GM18861 (cell line): ENCODE measurements around the gene SYNE1.
"Not testable (repeated sequence)": the region's sequence is repeated elsewhere in the genome, so short reads cannot be mapped to it uniquely, and the experiment has no call there.

ENCODE experiments used
- ATAC-seq: cut with Tn5 transposase; IDR thresholded peaks from one replicate; pipeline ENCODE4 v1.9.1; 2021; ENCODE audit not compliant: unreplicated experiment

SYNE1 gene

DNA sequence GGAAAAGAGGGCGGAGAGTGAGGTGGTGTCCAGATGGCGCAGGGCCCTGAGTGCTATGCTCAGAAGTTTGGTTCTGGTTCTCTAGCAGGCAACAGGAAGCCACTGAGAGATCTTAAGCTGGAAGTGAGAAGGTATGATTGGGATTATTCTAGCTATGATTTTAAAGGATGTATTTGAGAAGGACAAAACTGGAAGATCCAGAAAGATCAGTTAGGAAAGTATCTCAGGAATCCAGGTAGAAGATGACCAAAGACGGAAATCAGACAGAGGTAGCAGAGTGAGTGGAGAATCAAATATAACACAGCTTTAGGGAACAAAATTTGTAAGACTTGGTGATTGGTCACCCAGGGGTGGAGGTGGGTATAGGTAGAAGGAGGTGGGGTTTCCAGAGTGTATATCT, 5.8 kb downstream of the SYNE1 start:
- ATAC-seq, result no peak

DNA sequence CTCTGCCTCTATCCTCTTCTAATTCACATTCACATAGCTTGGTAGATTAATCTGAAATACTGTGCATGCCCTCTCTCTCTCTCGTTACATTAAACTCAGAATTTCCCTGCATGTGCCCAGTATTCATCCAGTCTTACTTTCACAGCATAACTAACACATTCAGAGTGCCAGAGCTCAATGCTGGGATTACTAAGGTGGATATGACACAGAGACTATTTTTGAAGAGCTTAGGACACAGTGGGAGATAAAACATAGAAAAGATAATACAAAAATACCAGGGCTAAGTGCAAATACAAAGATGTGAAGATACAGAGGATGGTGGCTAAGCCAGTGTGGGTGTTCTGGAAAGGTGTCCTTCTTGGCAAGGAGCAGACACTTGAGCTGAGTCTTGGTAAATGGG, 6.3 kb downstream of the SYNE1 start:
- no peak for ATAC-seq

DNA sequence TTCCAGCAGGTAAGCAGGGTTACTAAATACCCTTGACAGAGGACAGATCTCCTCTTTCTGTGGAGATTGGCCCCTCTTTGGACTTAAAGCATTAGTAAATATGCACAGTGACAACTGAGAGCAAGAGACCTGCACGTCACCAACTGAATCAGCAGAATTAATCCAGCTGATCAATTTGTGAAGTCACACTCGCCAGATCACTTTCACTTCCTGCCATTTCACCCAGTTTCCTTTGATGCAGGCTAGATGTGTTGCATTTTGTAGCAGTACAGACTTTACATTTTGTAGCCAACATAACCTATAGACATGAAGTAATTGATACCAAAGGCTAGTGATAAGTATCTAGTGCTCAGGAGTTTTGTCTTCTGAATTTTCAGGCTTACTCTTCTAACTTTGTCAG, 11.9 kb downstream of the SYNE1 start:
- ATAC-seq, result no peak

DNA sequence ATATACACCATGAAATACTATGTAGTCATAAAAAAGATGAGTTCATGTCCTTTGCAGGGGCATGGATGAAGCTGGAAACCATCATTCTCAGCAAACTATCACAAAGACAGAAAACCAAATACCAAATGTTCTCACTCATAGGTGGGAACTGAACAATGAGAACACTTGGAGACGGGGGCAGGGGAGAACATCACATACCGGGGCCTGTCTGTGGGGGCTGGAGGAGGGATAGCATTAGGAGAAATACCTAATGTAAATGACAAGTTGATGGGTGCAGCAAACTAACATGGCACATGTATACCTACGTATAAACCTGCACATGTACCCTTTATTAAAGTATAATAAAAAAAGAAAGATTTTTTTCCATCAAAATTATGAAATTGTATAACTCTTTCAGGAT, 22.4 kb downstream of the SYNE1 start:
- ATAC-seq, result not testable (repeated sequence)

DNA sequence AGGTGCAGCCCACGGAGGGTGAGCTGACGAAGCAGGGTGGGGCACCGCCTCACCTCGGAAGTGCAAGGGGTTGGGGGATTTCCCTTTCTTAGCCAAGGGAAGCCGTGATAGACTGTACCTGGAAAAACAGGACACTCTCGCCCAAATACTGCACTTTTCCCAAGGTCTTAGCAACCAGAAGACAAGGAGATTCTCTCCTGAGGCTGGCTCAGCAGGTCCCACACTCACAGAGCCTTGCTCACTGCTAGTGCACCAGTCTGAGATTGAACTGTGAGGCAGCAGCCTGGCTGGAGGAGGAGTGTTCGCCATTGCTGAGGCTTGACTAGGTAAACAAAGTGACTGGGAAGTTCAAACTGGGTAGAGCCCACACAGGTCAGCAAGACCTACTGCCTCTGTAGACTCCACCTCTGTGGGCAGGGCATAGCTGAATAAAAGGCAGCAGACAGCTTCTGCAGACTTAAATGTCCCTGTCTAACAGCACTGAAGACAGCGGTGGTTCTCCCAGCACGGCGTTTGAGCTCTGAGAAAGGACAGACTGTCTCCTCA, 28.0 kb downstream of the SYNE1 start:
- ATAC-seq, result no peak

DNA sequence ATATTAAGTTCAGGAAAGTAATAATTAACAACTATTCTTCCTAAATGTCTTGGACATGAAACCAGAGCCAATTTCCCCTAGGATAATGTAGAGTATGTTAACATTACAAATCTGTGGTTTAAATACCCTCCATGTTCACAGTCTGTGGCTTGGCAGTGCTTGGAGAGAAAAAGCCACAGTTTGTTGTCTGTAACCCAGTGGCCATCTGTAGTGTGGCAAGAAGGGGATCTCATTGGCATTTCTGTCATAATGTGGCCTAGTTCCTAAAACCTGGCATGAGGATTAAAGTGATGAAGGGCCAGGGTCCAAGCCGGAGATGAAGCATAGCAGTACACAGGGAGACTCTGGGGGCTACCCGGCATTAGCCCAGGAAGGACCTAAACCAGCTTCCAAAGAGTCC, 31.2 kb downstream of the SYNE1 start:
- ATAC-seq, result no peak

DNA sequence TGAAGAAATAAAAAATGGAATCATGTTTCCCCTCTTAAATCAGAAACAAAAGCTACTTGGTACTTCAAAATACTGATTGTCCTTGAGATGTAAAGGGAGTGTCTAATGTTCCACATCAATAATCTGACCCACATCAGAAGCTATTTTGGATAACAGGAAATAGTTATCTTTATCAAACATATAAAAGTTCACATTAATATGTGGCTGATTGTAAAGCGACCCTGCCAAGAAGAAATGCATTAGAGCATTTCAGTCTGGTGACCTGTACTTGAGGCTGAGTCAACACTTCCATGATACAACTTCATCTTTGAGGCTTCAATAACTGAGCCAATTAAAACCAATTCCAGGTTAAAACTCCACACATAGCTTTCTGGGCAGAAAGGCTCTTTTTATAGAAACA, 31.8 kb downstream of the SYNE1 start:
- no peak for ATAC-seq

DNA sequence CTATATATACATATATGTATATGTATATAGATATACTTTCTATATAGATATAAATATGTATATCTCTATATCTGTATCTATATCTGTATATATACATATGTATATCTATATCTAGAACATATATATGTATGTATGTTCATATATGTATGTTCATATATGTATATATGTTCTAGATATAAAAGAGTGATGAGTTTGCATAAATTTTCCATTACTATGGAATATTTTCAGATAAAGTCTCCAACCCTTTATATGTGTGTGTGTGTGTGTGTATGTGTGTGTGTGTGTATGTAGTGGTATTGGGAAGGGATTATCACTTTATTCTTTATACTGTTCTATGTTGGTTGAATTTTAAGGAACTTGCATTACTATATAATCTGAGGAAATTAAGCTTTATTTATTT, 33.3 kb downstream of the SYNE1 start:
- ATAC-seq, result no peak

DNA sequence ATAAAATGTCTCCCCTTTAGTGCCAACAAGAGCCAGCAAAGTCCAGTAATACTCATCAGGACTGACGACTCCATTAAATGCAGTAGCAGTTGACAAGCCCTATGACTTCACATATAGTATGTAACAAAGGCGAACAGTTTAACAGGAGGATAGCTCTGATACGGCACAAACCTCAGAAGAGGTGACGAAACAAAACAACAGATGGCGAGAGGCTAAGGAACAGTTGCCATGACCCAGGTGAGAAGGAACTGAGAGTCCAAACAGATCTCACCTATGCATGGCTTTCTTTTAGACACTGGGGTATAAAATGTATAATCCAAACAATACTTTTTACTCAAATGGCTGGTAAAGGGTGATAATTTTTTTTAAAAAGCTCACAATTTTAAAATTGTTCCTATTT, 37.1 kb downstream of the SYNE1 start:
- ATAC-seq, result no peak

DNA sequence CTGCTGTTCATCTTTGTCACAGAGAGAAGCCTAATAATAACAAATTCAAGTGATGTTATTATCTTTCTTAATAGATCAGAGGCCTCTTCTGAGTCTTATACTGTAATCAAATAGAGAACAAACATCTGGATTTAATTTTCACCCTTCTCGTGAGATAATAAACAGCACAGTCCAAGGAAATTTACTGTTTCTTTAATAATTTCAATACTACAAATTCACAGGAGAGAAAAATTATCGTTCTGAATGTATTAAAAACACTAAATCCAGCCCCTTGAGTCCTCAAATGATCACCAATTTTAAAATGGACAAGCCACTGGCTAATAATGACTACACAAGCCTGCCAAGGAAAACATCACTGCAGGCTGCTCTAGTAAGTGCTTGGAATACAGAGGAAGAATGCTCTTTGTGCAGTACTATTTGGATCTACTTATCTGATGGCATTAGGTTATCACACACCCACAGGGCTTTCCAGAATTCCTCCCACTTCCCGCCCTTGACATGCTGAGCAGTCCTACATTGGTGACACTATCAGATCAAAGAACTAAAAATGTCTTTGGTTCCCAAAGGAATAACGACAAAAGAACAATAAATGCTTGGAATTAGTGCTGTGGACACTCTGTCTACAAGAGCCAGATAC, 38.1 kb downstream of the SYNE1 start:
- ATAC-seq, result no peak

DNA sequence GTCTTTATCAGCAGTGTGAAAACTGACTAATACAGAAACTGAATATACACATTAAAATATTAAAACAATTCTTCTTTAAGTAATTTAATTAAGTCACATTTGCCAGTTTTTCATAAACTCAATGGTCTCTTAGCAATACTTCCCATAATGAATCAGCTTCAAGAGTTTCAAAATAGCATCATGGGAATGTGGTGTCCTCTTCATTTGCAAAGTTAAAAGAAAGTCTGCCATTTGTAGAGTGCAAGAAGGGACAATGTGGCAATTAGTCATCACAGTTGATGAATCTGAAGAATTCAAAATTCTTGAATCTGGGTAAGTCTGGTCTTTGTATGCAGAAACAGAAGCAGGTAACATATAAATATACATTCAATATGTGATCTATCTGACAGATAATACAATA, 38.7 kb downstream of the SYNE1 start:
- no peak for ATAC-seq

DNA sequence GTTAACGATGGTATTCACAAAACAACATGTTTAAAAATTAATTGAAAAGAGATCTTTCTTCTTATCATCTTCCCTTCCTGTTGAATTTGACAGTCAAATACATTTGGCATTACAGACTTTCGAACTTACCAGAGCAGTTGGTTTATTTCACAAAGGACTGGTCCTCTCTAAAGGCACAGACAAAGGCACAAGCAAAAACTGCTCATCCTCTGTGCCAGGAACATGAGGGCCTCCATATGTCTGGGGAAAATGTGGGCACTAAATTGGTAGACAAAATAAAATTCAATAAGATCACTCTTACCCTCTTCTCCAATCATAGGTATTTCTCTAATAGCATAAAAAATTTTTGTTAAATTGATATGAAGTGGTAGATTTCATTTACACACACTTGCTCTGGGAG, 40.4 kb downstream of the SYNE1 start:
- ATAC-seq, result no peak

DNA sequence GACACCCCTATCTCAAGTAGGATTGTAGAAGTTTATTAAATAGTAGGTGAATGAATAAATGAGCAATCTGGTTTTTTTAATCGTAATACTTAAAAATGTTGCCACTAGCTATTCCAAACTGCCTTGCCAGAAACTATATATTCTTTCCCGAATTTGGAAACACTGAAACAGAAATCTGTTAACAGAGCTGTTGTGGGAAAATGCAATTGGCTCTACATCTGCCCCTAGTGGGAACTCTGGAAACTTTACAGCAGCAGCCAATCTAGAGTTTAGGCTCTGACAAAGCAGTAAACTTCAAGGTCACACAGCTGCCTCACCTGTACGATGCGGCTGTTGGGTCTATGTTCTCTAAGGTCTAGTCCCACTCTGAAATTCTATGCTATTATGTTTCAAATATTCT, 41.7 kb downstream of the SYNE1 start:
- no peak for ATAC-seq

DNA sequence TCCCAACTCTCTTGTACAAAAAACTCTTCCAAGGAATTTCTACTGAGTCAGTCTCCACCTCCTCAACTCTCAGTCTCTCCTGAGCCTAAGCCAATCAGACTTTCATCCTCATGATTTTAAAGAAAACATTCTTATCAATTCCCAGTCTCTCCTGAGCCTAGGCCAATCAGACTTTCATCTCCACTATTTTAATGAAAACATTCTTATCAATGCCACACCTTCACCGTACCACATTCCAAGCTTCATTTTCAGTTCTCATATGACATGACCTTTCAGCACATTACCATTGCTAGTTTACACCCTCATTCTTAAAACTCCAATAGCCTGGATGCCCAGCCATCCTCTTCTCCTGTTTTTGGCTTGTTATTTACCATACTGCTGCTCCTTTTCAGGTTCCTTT, 42.5 kb downstream of the SYNE1 start:
- ATAC-seq, result no peak

DNA sequence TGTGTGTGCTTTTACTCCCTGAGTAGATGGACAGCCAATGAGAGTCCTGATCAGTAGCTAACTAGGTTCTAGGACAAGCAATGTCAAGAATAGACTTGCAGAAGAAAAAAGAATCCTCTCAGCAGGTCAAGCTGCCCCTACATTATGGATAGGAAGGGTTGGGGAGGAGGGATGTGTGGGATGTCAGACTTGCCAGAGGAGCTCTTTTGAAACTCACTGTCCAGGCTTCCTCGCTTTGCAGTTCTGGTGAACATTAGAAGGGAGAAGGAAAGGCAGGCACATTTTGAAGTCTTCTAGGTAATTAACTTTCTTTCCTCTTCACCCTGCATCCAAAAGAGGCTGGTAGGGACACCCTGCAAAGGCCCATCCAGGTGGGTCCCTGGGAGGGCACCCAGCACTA, 48.7 kb downstream of the SYNE1 start:
- no peak for ATAC-seq

DNA sequence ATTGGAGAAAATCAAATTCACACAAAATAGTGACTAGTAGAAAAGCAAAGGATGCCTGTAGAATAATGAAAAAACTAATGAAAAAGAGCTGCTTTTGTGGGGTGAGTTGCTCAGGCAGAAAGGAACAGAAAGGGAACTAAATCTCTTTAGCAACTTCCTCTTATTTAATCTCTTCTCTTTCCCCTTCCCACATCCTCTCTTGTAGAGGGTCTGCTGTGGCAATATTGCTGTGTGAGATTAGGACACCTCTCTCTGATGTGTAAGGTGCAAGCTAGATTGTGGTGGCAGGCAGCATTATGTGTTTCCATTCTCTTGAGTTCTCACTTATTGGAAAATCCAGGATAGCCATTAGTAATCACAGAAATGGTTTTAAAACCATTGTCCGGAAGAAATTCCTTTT, 49.7 kb downstream of the SYNE1 start:
- ATAC-seq, result no peak

DNA sequence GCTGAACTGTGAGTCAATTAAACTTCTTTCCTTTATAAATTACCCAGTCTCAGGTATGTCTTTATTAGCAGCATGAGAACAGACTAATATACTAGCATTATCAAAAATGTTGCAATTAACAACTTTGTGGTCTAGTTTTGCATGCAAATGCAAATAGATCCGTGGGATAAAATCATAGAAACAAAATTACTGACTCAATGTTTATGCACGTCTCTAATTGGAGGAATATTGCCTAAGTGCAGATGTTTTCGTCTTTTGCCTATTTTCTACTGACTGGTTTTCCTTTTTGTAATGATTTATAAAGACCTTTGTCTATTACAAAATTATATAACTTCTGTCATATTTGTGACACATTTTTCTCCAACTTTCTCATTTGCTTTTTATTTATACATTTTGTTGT, 51.9 kb downstream of the SYNE1 start:
- ATAC-seq, result no peak

DNA sequence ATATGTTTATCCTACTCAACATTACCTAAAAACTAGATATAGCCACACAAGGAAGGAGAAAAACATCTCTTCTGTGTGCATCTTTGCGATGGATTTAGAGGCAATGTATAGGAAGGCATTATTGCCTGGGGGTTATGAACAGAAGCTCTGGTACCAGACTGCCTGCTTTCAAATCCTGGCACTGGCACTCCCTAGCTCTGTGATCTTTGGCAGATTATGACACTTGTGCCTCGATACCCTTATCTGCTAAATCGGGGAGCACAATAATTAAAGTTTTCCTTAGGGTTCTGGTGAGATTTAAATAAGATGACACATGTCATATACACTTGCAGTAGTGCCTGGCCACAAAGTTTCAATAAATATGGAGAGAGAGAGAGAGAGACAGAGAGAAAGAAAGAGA, 53.3 kb downstream of the SYNE1 start:
- ATAC-seq, result no peak

DNA sequence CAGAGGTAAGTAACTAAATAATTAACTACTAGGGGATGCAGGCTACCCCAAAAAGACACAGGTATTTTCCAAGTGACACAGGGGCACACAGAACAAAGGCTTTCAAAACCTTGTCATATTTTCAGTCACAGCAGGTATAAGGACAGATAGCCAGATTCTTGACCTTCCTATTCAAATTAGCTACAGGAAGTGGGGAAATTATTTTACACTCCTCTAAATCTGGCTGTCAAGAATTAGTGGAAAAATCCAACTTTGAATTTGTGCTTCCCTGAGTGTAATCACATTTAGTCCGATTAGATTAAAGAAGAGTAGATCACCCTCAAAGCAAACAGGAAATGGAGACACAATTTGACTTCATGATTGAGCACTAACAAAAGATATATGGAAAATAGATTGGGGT, 60.6 kb downstream of the SYNE1 start:
- ATAC-seq, result no peak

DNA sequence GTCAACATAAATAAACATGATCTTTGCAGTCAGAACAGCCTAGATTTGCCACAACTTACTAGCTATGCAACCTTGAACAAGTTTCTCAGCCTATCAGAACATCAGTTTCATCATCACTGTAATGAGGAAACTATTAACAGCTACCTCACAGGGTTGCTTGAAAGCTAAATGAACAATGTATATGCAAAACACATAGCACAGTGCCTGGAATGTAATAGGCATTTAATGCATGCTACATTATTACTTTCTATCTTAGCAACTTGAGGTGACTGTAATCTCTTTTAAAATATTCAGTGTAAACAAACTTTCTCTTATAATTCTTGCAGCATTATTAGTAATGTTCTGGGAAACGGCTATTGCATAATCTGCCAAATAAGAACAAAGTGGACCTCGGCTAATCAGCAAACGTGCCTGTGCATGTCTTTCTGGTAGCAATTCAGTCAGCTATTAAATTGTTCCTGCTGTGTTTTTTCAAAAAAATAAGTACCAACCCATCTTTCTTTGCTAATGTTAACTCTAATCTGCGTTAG, 61.5 kb downstream of the SYNE1 start:
- ATAC-seq, result no peak

DNA sequence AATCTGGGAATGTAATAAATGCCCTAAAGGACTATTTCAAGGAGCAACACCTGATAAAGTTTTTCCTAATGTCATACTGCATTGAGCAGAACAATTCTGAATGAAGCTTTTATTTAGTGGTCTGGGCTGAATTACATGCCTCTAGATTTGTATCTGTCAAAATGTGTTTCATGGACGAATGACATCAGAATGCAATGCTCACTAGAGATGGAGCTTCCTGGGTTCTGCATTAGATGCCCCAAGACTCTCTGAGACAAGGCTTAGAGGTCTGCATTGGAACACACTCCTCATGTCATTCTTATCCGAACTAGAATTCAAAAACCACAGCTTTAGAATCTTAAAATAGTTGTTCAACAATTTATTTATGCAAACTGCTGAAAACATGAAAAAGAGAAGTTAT, 62.0 kb downstream of the SYNE1 start:
- ATAC-seq, result no peak

DNA sequence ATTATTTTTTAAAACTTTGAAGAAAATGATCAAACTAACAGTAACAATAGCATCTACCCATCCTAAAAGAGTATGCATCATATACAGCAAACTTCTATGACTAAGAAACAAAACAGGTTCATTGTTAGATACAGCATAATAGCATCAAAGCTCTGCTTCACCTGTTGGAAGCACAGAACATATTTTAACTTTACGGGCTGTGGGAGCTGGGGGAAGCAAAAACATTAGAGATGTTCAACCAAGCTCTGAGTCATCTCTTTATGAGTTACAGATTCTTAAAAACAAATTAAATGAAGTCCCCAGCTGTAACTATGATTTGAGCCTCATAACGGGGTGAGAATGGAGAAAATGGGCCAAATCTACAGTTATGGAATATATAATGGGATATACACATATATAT, 63.4 kb downstream of the SYNE1 start:
- no peak for ATAC-seq
